Stimulated activated CD8-positive, alpha-beta memory T cell treated with anti-CD3 and anti-CD28 coated beads, Interleukin-15, amount 100 ng/mL, for 48 hours (primary cell): ENCODE data around the gene RIPPLY3.
"Not testable (repeated sequence)": the region's sequence is repeated elsewhere in the genome, so short reads cannot be mapped to it uniquely, and the experiment has no call there.

Experiments
- DNase-seq, 2 donors: peaks; one replicate each; pipeline ENCODE4 v3.0.0-alpha.2; 2020; ENCODE audit warnings: low read depth in 2 of 2

The RIPPLY3 gene

GRCh38 chr21:37017951-37018679 lies 11.6 kb downstream of the RIPPLY3 start:
- no peak for DNase-seq

- no peak for DNase-seq
Observed at GRCh38 chr21:37026499-37026898, 20.0 kb downstream of the RIPPLY3 start.

GRCh38 chr21:37028570-37028969 lies 22.1 kb downstream of the RIPPLY3 start:
- no peak for DNase-seq

- no peak for DNase-seq
Observed at GRCh38 chr21:37030864-37031263, 24.4 kb downstream of the RIPPLY3 start.

- no peak for DNase-seq
Observed at GRCh38 chr21:37032293-37032692, 25.8 kb downstream of the RIPPLY3 start.

GRCh38 chr21:37032877-37033471 lies 26.5 kb downstream of the RIPPLY3 start:
- no peak for DNase-seq

- not testable (repeated sequence) for DNase-seq
Observed at GRCh38 chr21:37034394-37034793, 27.9 kb downstream of the RIPPLY3 start.

- DNase-seq = no peak
Observed at GRCh38 chr21:37036177-37036576, 29.7 kb downstream of the RIPPLY3 start.

GRCh38 chr21:37039411-37040075 lies 33.0 kb downstream of the RIPPLY3 start:
- no peak for DNase-seq

- no peak for DNase-seq
Observed at GRCh38 chr21:37040212-37040611, 33.7 kb downstream of the RIPPLY3 start.

GRCh38 chr21:37041706-37042271 lies 35.3 kb downstream of the RIPPLY3 start:
- DNase-seq = no peak

GRCh38 chr21:37043818-37044217 lies 37.3 kb downstream of the RIPPLY3 start:
- DNase-seq = no peak

GRCh38 chr21:37044643-37045042 lies 38.1 kb downstream of the RIPPLY3 start:
- no peak for DNase-seq

- no peak for DNase-seq
Observed at GRCh38 chr21:37045149-37045548, 38.6 kb downstream of the RIPPLY3 start.

GRCh38 chr21:37045556-37045955 lies 39.1 kb downstream of the RIPPLY3 start:
- no peak for DNase-seq

- DNase-seq = no peak
Observed at GRCh38 chr21:37047079-37047478, 40.6 kb downstream of the RIPPLY3 start.

- not testable (repeated sequence) for DNase-seq
Observed at GRCh38 chr21:37049741-37050140, 43.2 kb downstream of the RIPPLY3 start.

- no peak for DNase-seq
Observed at GRCh38 chr21:37055271-37055855, 48.9 kb downstream of the RIPPLY3 start.

GRCh38 chr21:37057614-37058013 lies 51.1 kb downstream of the RIPPLY3 start:
- DNase-seq = no peak

GRCh38 chr21:37058261-37058660 lies 51.8 kb downstream of the RIPPLY3 start:
- DNase-seq = no peak

GRCh38 chr21:37059181-37059580 lies 52.7 kb downstream of the RIPPLY3 start:
- no peak for DNase-seq

- DNase-seq = peak in 1 of 2 donors; percentile 32
Observed at GRCh38 chr21:37060296-37060695, 53.8 kb downstream of the RIPPLY3 start.
